SKM-1 treated with dmso at 0.1 percent for 144 hours (cell line): ENCODE data around the gene CCNL2.

ENCODE experiments used
- DNase-seq: peaks from one replicate; lab custom pipeline; 2025; ENCODE audit not compliant: unreplicated experiment; lab: John Stamatoyannopoulos, UW

The CCNL2 gene

GRCh38 chr1:1344655-1345361 lies 54.3 kb downstream of the CCNL2 start:
- DNase-seq, result peak; percentile 20

- DNase-seq, result no peak
Measured at GRCh38 chr1:1343811-1344421, 55.2 kb downstream of the CCNL2 start.

- DNase-seq, result no peak
Measured at GRCh38 chr1:1342584-1343115, 56.5 kb downstream of the CCNL2 start.

GRCh38 chr1:1342061-1342562 lies 57.0 kb downstream of the CCNL2 start:
- no peak for DNase-seq

GRCh38 chr1:1341549-1342021 lies 57.5 kb downstream of the CCNL2 start:
- no peak for DNase-seq

- no peak for DNase-seq
Measured at GRCh38 chr1:1340791-1341548, 58.2 kb downstream of the CCNL2 start.

- no peak for DNase-seq
Measured at GRCh38 chr1:1340185-1340584, 59.0 kb downstream of the CCNL2 start.

- DNase-seq, result no peak
Measured at GRCh38 chr1:1338278-1338677, 60.9 kb downstream of the CCNL2 start.

GRCh38 chr1:1337793-1338147 lies 61.4 kb downstream of the CCNL2 start:
- DNase-seq, result no peak

- DNase-seq, result no peak
Measured at GRCh38 chr1:1336931-1337792, 62.0 kb downstream of the CCNL2 start.

- DNase-seq, result no peak
Measured at GRCh38 chr1:1336446-1336845, 62.7 kb downstream of the CCNL2 start.

GRCh38 chr1:1335792-1336248 lies 63.3 kb downstream of the CCNL2 start:
- no peak for DNase-seq
